ENCODE data around the gene GDF15.

The GDF15 gene

GRCh38 chr19:18363787-18364186 lies 22.2 kb upstream of the GDF15 start:
- ATAC-seq = no peak
- TF ChIP-seq CSRNP3 (CRISPR knock-in tag; IDR thresholded peaks at IDR 0.05) = no peak
- no peak for TF ChIP-seq SNAI2 (CRISPR knock-in tag; IDR thresholded peaks at IDR 0.05)
- no peak for TF ChIP-seq ZFP30 (CRISPR knock-in tag; IDR thresholded peaks at IDR 0.05)
- TF ChIP-seq BACH2 (CRISPR knock-in tag; IDR thresholded peaks at IDR 0.05; ENCODE audit: borderline replicate concordance) = no peak

DNA sequence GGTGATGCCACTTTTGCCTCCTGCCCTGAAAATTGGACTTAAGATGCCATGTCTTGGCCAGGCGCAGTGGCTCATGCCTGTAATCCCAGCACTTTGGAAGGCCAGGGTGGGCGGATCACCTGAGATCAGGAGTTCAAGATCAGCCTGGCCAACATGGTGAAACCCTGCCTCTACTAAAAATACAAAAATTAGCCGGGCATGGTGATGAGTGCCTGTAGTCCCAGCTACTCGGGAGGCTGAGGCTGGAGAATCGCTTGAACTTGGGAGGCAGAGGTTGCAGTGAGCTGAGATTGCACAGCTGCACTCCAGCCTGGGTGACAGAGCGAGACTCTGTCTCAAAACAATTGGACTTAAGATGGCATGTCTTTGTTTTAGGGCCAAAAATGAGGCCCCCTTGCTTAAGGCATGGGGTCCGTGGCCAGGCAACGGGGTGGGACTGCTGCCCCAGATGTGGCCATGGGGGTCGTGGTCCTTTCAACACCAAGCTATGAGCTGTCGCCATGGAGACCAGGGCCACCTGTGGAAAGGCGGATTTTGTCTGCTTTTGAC lies 21.6 kb upstream of the GDF15 start:
- peak; percentile 39 for ATAC-seq

DNA sequence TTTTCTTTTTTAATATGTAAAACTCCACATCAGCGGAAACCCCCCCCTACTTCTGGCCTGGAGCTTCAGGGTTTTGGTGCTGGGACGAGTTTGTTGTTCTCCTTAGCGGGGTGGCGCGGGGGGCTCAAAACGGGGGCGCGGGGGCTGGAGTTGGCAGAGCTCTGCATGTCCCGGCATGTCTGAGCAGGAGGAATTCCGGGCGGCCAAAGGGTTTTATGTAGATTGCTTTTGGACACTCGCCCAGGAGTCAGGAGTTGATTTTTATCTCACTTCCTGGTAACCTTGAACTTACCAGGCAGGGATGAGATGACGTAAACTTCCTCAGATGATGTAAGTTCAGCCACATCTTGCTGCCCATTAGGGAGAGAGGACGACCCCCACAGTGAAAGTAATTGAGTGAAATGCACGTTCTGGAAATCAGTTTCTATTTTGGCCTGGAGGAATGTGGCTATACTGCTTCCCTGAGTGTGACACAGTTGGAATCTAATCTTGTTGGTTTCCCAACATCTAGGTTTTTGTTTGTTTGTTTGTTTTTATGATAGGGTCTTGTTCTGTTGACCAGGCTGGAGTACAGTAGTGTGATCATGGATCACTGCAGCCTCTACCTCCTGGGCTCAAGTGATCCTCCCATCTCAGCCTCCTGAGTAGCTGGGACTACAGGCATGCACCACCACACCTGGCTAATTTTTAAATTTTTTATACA lies 21.0 kb upstream of the GDF15 start:
- ATAC-seq = peak; percentile 87
- TF ChIP-seq CSDC2 (CRISPR knock-in tag; IDR thresholded peaks at IDR 0.05) = peak; percentile 91
- no peak for TF ChIP-seq OSR1 (CRISPR knock-in tag; IDR thresholded peaks at IDR 0.05)
- peak; percentile 98 for TF ChIP-seq SNAI2 (CRISPR knock-in tag; IDR thresholded peaks at IDR 0.05)
- TF ChIP-seq POU6F1 (CRISPR knock-in tag; IDR thresholded peaks at IDR 0.05; ENCODE audit: borderline replicate concordance, low read depth) = 0 out of 2 replicates have a peak, but pooled peaks have one; percentile 16
- TF ChIP-seq ARNTL (CRISPR knock-in tag; IDR thresholded peaks at IDR 0.05; ENCODE audit: borderline replicate concordance, low read depth) = no peak; the same call in 1 of the 2 replicates
- TF ChIP-seq RARB (CRISPR knock-in tag; IDR thresholded peaks at IDR 0.05) = no peak
- 0 out of 2 replicates have a peak, but pooled peaks have one; percentile 25 for TF ChIP-seq ZFP30 (CRISPR knock-in tag; IDR thresholded peaks at IDR 0.05)
- TF ChIP-seq ZNF70 (CRISPR knock-in tag; IDR thresholded peaks at IDR 0.05) = peak; percentile 39; the same call in 1 of the 2 replicates
- peak; percentile 20; the same call in 1 of the 2 replicates for TF ChIP-seq TOX (CRISPR knock-in tag; IDR thresholded peaks at IDR 0.05; ENCODE audit: borderline replicate concordance)
- no peak for TF ChIP-seq ESRRG (CRISPR knock-in tag; IDR thresholded peaks at IDR 0.05)
- peak; percentile 65; the same call in 1 of the 2 replicates for TF ChIP-seq ZNF565 (CRISPR knock-in tag; conservative IDR thresholded peaks at IDR 0.05; ENCODE audit: low read depth)
- peak; percentile 87 for TF ChIP-seq ZFP3 (CRISPR knock-in tag; IDR thresholded peaks at IDR 0.05)
- 0 out of 2 replicates have a peak, but pooled peaks have one; percentile 15 for TF ChIP-seq GLIS3 (CRISPR knock-in tag; IDR thresholded peaks at IDR 0.05)
- TF ChIP-seq, protein P1, sequence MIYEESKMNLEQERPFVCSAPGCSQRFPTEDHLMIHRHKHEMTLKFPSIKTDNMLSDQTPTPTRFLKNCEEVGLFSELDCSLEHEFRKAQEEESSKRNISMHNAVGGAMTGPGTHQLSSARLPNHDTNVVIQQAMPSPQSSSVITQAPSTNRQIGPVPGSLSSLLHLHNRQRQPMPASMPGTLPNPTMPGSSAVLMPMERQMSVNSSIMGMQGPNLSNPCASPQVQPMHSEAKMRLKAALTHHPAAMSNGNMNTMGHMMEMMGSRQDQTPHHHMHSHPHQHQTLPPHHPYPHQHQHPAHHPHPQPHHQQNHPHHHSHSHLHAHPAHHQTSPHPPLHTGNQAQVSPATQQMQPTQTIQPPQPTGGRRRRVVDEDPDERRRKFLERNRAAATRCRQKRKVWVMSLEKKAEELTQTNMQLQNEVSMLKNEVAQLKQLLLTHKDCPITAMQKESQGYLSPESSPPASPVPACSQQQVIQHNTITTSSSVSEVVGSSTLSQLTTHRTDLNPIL (CRISPR knock-in tag; IDR thresholded peaks at IDR 0.05; ENCODE audit: low read depth) = peak; percentile 79

More for the DNA sequence above, 21.6 kb upstream of the GDF15 start:
- 0 out of 2 replicates have a peak, but pooled peaks have one; percentile 21 for TF ChIP-seq GLIS3 (CRISPR knock-in tag; IDR thresholded peaks at IDR 0.05)
- TF ChIP-seq CSDC2 (CRISPR knock-in tag; IDR thresholded peaks at IDR 0.05) = peak; percentile 96; the same call in 1 of the 2 replicates
- TF ChIP-seq POU6F1 (CRISPR knock-in tag; IDR thresholded peaks at IDR 0.05; ENCODE audit: borderline replicate concordance, low read depth) = 0 out of 2 replicates have a peak, but pooled peaks have one; percentile 16
- TF ChIP-seq CSRNP3 (CRISPR knock-in tag; IDR thresholded peaks at IDR 0.05) = 0 out of 2 replicates have a peak, but pooled peaks have one; percentile 15
- peak; percentile 46; the same call in 1 of the 2 replicates for TF ChIP-seq SNAI2 (CRISPR knock-in tag; IDR thresholded peaks at IDR 0.05)
- TF ChIP-seq ZFP30 (CRISPR knock-in tag; IDR thresholded peaks at IDR 0.05) = 0 out of 2 replicates have a peak, but pooled peaks have one; percentile 7
- peak; percentile 88 for TF ChIP-seq ZFP3 (CRISPR knock-in tag; IDR thresholded peaks at IDR 0.05)
- TF ChIP-seq, protein P2, sequence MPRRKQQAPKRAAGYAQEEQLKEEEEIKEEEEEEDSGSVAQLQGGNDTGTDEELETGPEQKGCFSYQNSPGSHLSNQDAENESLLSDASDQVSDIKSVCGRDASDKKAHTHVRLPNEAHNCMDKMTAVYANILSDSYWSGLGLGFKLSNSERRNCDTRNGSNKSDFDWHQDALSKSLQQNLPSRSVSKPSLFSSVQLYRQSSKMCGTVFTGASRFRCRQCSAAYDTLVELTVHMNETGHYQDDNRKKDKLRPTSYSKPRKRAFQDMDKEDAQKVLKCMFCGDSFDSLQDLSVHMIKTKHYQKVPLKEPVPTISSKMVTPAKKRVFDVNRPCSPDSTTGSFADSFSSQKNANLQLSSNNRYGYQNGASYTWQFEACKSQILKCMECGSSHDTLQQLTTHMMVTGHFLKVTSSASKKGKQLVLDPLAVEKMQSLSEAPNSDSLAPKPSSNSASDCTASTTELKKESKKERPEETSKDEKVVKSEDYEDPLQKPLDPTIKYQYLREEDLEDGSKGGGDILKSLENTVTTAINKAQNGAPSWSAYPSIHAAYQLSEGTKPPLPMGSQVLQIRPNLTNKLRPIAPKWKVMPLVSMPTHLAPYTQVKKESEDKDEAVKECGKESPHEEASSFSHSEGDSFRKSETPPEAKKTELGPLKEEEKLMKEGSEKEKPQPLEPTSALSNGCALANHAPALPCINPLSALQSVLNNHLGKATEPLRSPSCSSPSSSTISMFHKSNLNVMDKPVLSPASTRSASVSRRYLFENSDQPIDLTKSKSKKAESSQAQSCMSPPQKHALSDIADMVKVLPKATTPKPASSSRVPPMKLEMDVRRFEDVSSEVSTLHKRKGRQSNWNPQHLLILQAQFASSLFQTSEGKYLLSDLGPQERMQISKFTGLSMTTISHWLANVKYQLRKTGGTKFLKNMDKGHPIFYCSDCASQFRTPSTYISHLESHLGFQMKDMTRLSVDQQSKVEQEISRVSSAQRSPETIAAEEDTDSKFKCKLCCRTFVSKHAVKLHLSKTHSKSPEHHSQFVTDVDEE (CRISPR knock-in tag; IDR thresholded peaks at IDR 0.05) = peak; percentile 71; the same call in 1 of the 2 replicates
- peak; percentile 50; the same call in 1 of the 2 replicates for TF ChIP-seq OSR1 (CRISPR knock-in tag; IDR thresholded peaks at IDR 0.05)
- peak; percentile 33; the same call in 1 of the 2 replicates for TF ChIP-seq ISL1 (CRISPR knock-in tag; IDR thresholded peaks at IDR 0.05)
- peak; percentile 23; the same call in 1 of the 2 replicates for TF ChIP-seq ZNF8 (CRISPR knock-in tag; IDR thresholded peaks at IDR 0.05)

Measured in SK-N-SH treated with all-trans-retinoic acid at 6 μM for 48 hours (cell line).